Chondrocyte (in vitro differentiated cells): ENCODE data around the gene MRPL41. TPM values are rescaled to one million over a fixed set of nuclear protein-coding genes. Genes with fewer than 3 reads are reported as not detected.

Experiments used
- DNase-seq: peaks from one replicate; pipeline ENCODE4 v3.0.0; 2021; ENCODE audit warnings: mixed read lengths, low spot score
- H3K27ac Mint-ChIP-seq: one replicate; pipeline ENCODE4 v1.8.0; 2021; ENCODE audit warnings: mild to moderate bottlenecking, moderate library complexity, mixed read lengths; ENCODE audit not compliant: unreplicated experiment
- H3K27me3 Mint-ChIP-seq: 2 replicates; pipeline ENCODE4 v1.8.0; 2021; ENCODE audit warnings: low read depth, mixed read lengths
- H3K36me3 Mint-ChIP-seq: 2 replicates; pipeline ENCODE4 v1.8.0; 2021; ENCODE audit warnings: low read depth, mixed read lengths
- H3K4me1 Mint-ChIP-seq: 2 replicates; pipeline ENCODE4 v1.8.0; 2021; ENCODE audit warnings: low read depth, mild to moderate bottlenecking, mixed read lengths
- H3K4me3 Mint-ChIP-seq: one replicate; pipeline ENCODE4 v1.8.0; 2021; ENCODE audit warnings: mild to moderate bottlenecking, moderate library complexity, mixed read lengths; ENCODE audit not compliant: unreplicated experiment
- H3K9me3 Mint-ChIP-seq: 2 replicates; pipeline ENCODE4 v1.8.0; 2021; ENCODE audit warnings: low read depth, mixed read lengths
- CTCF ChIP-seq: fragments of 200-600 bp; sonication (generic); IDR thresholded peaks from 2 replicates; pipeline ENCODE4 v1.5.0; 2021; ENCODE audit warnings: antibody characterized with exemption, mild to moderate bottlenecking, moderate library complexity
- total RNA-seq: library from RNA; stranded (reverse); gene quantifications from 3 replicates; pipeline ENCODE4 v1.2.1, GENCODE V29; 2021

MRPL41 gene
- total RNA-seq, 1 donor from 2014 or later = 55.4 TPM

DNA sequence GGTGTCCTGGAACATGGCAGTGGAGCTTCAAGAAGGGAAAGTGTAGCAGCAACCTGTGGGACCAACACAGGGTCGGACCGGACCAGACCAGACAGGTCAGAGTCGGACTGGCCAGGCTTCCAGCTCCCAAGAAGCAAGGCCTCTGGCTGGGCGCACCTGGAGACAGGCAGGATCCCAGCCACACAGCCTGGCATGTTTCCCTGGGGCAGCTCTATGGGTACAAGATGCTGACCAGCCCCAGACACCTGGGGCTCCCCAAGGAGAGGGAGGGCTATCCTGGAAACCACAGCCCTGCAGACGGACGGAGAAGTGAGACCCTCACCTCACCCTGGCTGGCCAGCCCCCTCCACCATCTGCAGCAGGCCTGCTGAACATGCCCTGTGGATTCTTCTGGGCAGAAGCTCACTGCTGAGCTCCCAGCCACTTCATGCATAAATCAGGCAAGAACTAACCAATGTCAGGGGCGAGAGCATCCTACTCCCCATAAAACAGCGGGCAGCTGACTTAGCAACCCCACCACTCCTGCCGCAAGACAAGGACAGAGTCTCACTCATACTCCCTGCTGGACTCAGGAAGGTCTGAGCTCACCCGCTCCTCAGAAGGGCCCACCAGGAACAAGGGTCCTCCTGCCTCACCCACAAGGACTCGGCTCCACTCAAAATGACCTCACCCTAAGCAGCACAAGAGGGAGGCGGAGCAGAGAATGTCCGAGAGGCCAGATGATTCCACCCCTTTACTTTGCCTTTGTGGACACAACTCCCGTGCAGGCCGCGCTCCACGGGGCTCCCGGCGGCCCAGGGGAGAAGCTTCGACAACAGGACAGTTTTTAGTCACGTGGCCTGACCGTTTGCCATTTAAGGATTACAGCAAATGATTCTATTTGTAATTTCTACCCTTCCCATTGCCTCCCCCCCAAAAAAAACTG lies 29.9 kb downstream of the MRPL41 start:
- H3K36me3 Mint-ChIP-seq = peaks cover 1% of the 10 kb centered on the region
- TF ChIP-seq CTCF = no peak
- no peaks in the 10 kb centered on the region for H3K27me3 Mint-ChIP-seq
- H3K4me1 Mint-ChIP-seq = peaks cover 18% of the 10 kb centered on the region
- no peak for DNase-seq
- H3K9me3 Mint-ChIP-seq = no peaks in the 10 kb centered on the region
- H3K4me3 Mint-ChIP-seq = no peak overlapping the region
- H3K27ac Mint-ChIP-seq = no peak overlapping the region

GRCh38 chr9:137582286-137582860 lies 30.7 kb downstream of the MRPL41 start:
- no peak for DNase-seq
- peaks cover 5% of the 10 kb centered on the region for H3K36me3 Mint-ChIP-seq
- H3K27me3 Mint-ChIP-seq = no peaks in the 10 kb centered on the region
- peak; percentile 61 for TF ChIP-seq CTCF
- no peaks in the 10 kb centered on the region for H3K9me3 Mint-ChIP-seq
- H3K27ac Mint-ChIP-seq = no peak overlapping the region
- peaks cover 13% of the 10 kb centered on the region for H3K4me1 Mint-ChIP-seq
- no peak overlapping the region for H3K4me3 Mint-ChIP-seq

GRCh38 chr9:137583347-137583746 lies 31.7 kb downstream of the MRPL41 start:
- DNase-seq = no peak

GRCh38 chr9:137583957-137584356 lies 32.3 kb downstream of the MRPL41 start:
- TF ChIP-seq CTCF = no peak
- Mint-ChIP-seq H3K9me3 (no peaks in the 10 kb centered on the region), H3K27ac (no peak overlapping the region), H3K4me3 (no peak overlapping the region), H3K4me1 (peaks cover 8% of the 10 kb centered on the region), H3K27me3 (no peaks in the 10 kb centered on the region), H3K36me3 (peaks cover 10% of the 10 kb centered on the region)
- no peak for DNase-seq

More at GRCh38 chr9:137583347-137583746, 31.7 kb downstream of the MRPL41 start:
- Mint-ChIP-seq H3K27ac (no peak overlapping the region), H3K4me3 (no peak overlapping the region), H3K4me1 (peaks cover 10% of the 10 kb centered on the region), H3K9me3 (no peaks in the 10 kb centered on the region), H3K27me3 (no peaks in the 10 kb centered on the region), H3K36me3 (peaks cover 10% of the 10 kb centered on the region)
- TF ChIP-seq CTCF = no peak

DNA sequence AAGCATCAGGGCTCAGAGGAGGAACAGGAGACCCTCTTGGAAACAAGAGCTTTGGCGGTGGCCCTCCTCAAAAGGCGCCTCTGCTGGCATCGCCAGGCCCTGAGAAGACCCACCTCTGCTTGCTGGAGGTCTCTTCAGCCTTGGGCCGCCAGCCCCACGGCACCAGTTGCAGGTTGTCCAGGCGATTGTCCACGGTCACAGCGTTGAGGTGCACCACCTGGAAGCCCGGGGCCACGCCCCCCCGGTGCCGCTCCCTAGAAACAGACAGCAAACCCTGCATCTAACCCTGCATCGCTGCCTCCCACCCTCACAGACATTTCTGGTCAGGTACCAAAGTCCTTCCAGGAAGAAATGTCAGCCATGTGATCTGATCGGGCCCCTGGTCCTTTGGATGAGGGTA lies 35.2 kb downstream of the MRPL41 start:
- Mint-ChIP-seq H3K27me3 (no peaks in the 10 kb centered on the region), H3K9me3 (no peaks in the 10 kb centered on the region), H3K27ac (no peak overlapping the region), H3K36me3 (peaks cover 10% of the 10 kb centered on the region), H3K4me1 (peaks cover 9% of the 10 kb centered on the region), H3K4me3 (no peak overlapping the region)
- no peak for TF ChIP-seq CTCF
- no peak for DNase-seq
